OCI-LY7 (cell line): Measurements from ENCODE around the gene NFKBIA.

Experiments used
- CTCF ChIP-seq: fragments of 200-600 bp; sonication (generic); conservative IDR thresholded peaks from 2 replicates; pipeline ENCODE4 v1.5.1; 2014; ENCODE audit warnings: mild to moderate bottlenecking, antibody characterized with exemption, low read length, moderate library complexity, mixed read lengths
- EZH2phosphoT487 ChIP-seq: fragments of 200-600 bp; sonication (generic); IDR thresholded peaks from 2 replicates; pipeline ENCODE4 v1.6.1; 2018; ENCODE audit warnings: low read depth, borderline replicate concordance, mild to moderate bottlenecking, mixed run types, antibody characterized with exemption, low read length, moderate library complexity, mixed read lengths

DNA sequence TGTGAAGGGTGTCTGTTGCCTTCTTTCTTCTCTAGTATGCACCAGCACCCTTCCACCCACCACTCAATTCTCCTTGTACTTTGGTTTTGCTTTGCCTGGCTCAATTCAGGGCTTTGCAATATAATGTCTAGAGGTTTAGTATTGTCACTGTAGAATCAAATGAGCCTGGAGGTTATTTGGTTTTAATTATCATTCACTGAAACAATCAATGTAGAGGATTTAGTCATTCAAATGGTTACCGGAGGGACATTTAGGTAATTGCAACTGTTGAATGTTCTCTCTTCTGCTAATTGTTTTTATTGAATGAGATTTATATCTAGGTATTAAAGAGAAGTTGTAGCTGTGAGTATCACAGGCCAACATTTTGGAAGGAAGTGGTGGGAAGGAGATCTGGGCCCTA lies 29.3 kb upstream of the NFKBIA start:
- TF ChIP-seq CTCF, result no peak
- no peak for TF ChIP-seq EZH2phosphoT487
